H9 (cell line): ENCODE results near the gene TMEM98. TPM values are rescaled to one million over a fixed set of nuclear protein-coding genes. Genes with fewer than 3 reads are reported as not detected.

Experiments
- DNase-seq: peaks from one replicate; pipeline ENCODE4 v3.0.0-alpha.2; 2017
- H2AFZ ChIP-seq: one replicate; pipeline ENCODE4 v1.6.1; 2013; ENCODE audit warnings: mild to moderate bottlenecking, low read length, control low read depth, moderate library complexity
- H2AK5ac ChIP-seq: 2 replicates; pipeline ENCODE4 v1.6.1; 2013; ENCODE audit warnings: low read length, control low read depth, mixed read lengths; ENCODE audit not compliant: insufficient read length
- H2BK120ac ChIP-seq: one replicate; pipeline ENCODE4 v1.6.1; 2013; ENCODE audit warnings: low read depth, mild to moderate bottlenecking, low read length, control low read depth, inconsistent platforms; ENCODE audit not compliant: poor library complexity, severe bottlenecking
- H2BK12ac ChIP-seq: 2 replicates; pipeline ENCODE4 v1.6.1; 2013; ENCODE audit warnings: low read length, control low read depth, mixed read lengths, low read depth; ENCODE audit not compliant: insufficient read length
- H2BK15ac ChIP-seq: 2 replicates; pipeline ENCODE4 v1.6.1; 2013; ENCODE audit warnings: low read depth, low read length, control low read depth
- H2BK20ac ChIP-seq: one replicate; pipeline ENCODE4 v1.6.1; 2013; ENCODE audit warnings: low read depth, mild to moderate bottlenecking, low read length, control low read depth, inconsistent platforms; ENCODE audit not compliant: poor library complexity, severe bottlenecking
- H2BK5ac ChIP-seq: 2 replicates; pipeline ENCODE4 v1.6.1; 2013; ENCODE audit warnings: low read length, control low read depth, mixed read lengths; ENCODE audit not compliant: insufficient read length
- H3K14ac ChIP-seq: 2 replicates; pipeline ENCODE4 v1.6.1; 2013; ENCODE audit warnings: low read length, control low read depth; ENCODE audit not compliant: insufficient read depth
- H3K18ac ChIP-seq: 2 replicates; pipeline ENCODE4 v1.6.1; 2013; ENCODE audit warnings: low read depth, mild to moderate bottlenecking, mixed read lengths, low read length, control low read depth; ENCODE audit not compliant: insufficient read length
- H3K23ac ChIP-seq: 2 replicates; pipeline ENCODE4 v1.6.1; 2013; ENCODE audit warnings: low read length, control low read depth, mixed read lengths, low read depth; ENCODE audit not compliant: insufficient read length
- H3K23me2 ChIP-seq: 2 replicates; pipeline ENCODE4 v1.6.1; 2013; ENCODE audit warnings: low read depth, mild to moderate bottlenecking, mixed read lengths, low read length, control low read depth; ENCODE audit not compliant: insufficient read length, poor library complexity, severe bottlenecking
- H3K27ac ChIP-seq: 2 replicates; pipeline ENCODE4 v1.5.1; 2013; ENCODE audit warnings: low read length, control low read depth, mixed read lengths, low read depth; ENCODE audit not compliant: insufficient read length
- H3K27me3 ChIP-seq: 2 replicates; pipeline ENCODE4 v1.6.1; 2013; ENCODE audit warnings: low read length, control low read depth, inconsistent platforms; ENCODE audit not compliant: insufficient read depth
- H3K4ac ChIP-seq: 2 replicates; pipeline ENCODE4 v1.6.1; 2013; ENCODE audit warnings: low read depth, mild to moderate bottlenecking, control low read depth, inconsistent platforms, low read length, moderate library complexity
- H3K4me1 ChIP-seq: 2 replicates; pipeline ENCODE4 v1.6.1; 2013; ENCODE audit warnings: low read length, control low read depth, inconsistent platforms; ENCODE audit not compliant: insufficient read depth
- H3K4me2 ChIP-seq: 2 replicates; pipeline ENCODE4 v1.6.1; 2013; ENCODE audit warnings: low read length, control low read depth, mixed read lengths; ENCODE audit not compliant: insufficient read length, insufficient read depth
- H3K56ac ChIP-seq: 2 replicates; pipeline ENCODE4 v1.6.1; 2013; ENCODE audit warnings: low read depth, mild to moderate bottlenecking, mixed read lengths, low read length, control low read depth; ENCODE audit not compliant: insufficient read length
- H3K79me1 ChIP-seq: 2 replicates; pipeline ENCODE4 v1.6.1; 2013; ENCODE audit warnings: low read depth, mild to moderate bottlenecking, moderate library complexity, low read length, control low read depth, inconsistent platforms; ENCODE audit not compliant: insufficient read depth, poor library complexity, severe bottlenecking
- H3K79me2 ChIP-seq: 2 replicates; pipeline ENCODE4 v1.6.1; 2013; ENCODE audit warnings: low read length, control low read depth, inconsistent platforms; ENCODE audit not compliant: insufficient read depth
- H3K9ac ChIP-seq: 2 replicates; pipeline ENCODE4 v1.6.1; 2013; ENCODE audit warnings: low read length, control low read depth, mixed read lengths; ENCODE audit not compliant: insufficient read length; ENCODE audit errors: extremely low read depth
- H3K9me3 ChIP-seq: one replicate; pipeline ENCODE4 v1.6.1; 2013; ENCODE audit warnings: low read depth, low read length, inconsistent platforms; ENCODE audit not compliant: control insufficient read depth
- H3T11ph ChIP-seq: one replicate; pipeline ENCODE4 v1.6.1; 2013; ENCODE audit warnings: mild to moderate bottlenecking, low read length, control low read depth, inconsistent platforms
- H4K20me1 ChIP-seq: one replicate; pipeline ENCODE4 v1.6.1; 2013; ENCODE audit not compliant: control insufficient read depth, insufficient read length, insufficient read depth
- H4K5ac ChIP-seq: 2 replicates; pipeline ENCODE4 v1.6.1; 2013; ENCODE audit warnings: low read depth, mild to moderate bottlenecking, mixed read lengths, low read length, control low read depth; ENCODE audit not compliant: insufficient read length
- H4K8ac ChIP-seq: replicated peaks from 2 replicates; pipeline ENCODE4 v1.6.1; 2013; ENCODE audit warnings: low read length, control low read depth, mixed read lengths, low read depth; ENCODE audit not compliant: insufficient read length
- H4K91ac ChIP-seq: 2 replicates; pipeline ENCODE4 v1.6.1; 2013; ENCODE audit warnings: low read depth, mild to moderate bottlenecking, moderate library complexity, mixed read lengths, low read length, control low read depth; ENCODE audit not compliant: insufficient read length
- H3K27ac Mint-ChIP-seq, 3 experiments: 2 replicates in 2 of 3; 3 replicates in 1 of 3; pipeline ENCODE4 v1.8.0; 2020 to 2021; ENCODE audit warnings: mixed read lengths in 3 of 3, mild to moderate bottlenecking in 1 of 3, moderate library complexity in 1 of 3
- H3K27me3 Mint-ChIP-seq: 2 replicates; pipeline ENCODE4 v1.8.0; 2021; ENCODE audit warnings: low read depth, mild to moderate bottlenecking, moderate library complexity, mixed read lengths
- H3K36me3 Mint-ChIP-seq, 3 experiments: 2 replicates in 2 of 3; 3 replicates in 1 of 3; pipeline ENCODE4 v1.8.0; 2020 to 2021; ENCODE audit warnings: low read depth in 3 of 3, mixed read lengths in 3 of 3; ENCODE audit not compliant: insufficient read depth in 1 of 3
- H3K4me1 Mint-ChIP-seq, 2 experiments: 2 replicates each; pipeline ENCODE4 v1.8.0; 2020; ENCODE audit warnings: mixed read lengths in 2 of 2
- H3K4me3 Mint-ChIP-seq, 2 experiments: 2 replicates in 1 of 2; 3 replicates in 1 of 2; pipeline ENCODE4 v1.8.0; 2020 to 2021; ENCODE audit warnings: mild to moderate bottlenecking in 2 of 2, mixed read lengths in 2 of 2, moderate library complexity in 1 of 2
- H3K9me3 Mint-ChIP-seq, 2 experiments: 2 replicates in 1 of 2; 3 replicates in 1 of 2; pipeline ENCODE4 v1.8.0; 2020; ENCODE audit warnings: mild to moderate bottlenecking in 2 of 2, mixed read lengths in 2 of 2, moderate library complexity in 1 of 2
- WGBS: extraction: QIAGEN DNeasy Blood & Tissue Kit; methylation state at CpG from one replicate; pipeline ENCODE4 v1.1.7; 2013; ENCODE audit warnings: missing lambda C conversion rate, low lambda C conversion rate, mixed read lengths; ENCODE audit not compliant: insufficient read length; ENCODE audit errors: extremely low coverage; 5-methylcytosine and 5-hydroxymethylcytosine counted together
- total RNA-seq: library from RNA; stranded (reverse); gene quantifications from 2 replicates; pipeline ENCODE4 v1.2.1, GENCODE V29; 2021
- TF ChIP-seq, protein P1 (sequence below): fragments of 200-600 bp; sonication (generic); conservative IDR thresholded peaks from 3 replicates; pipeline ENCODE4 v1.8.0; 2021; ENCODE audit warnings: antibody characterized with exemption, mild to moderate bottlenecking

Gene TMEM98
- total RNA-seq, 1 experiment from 2014 or later, result 78.4 TPM

GRCh38 chr17:32896647-32897258, 31.2 kb upstream of the TMEM98 start:
- Histone ChIP-seq H2BK20ac (no peak overlapping the region), H3K56ac (no peak overlapping the region), H3K9ac (no peak overlapping the region), H4K5ac (no peak overlapping the region), H4K91ac (no peak overlapping the region), H3K27me3 (no peaks in the 10 kb centered on the region), H4K8ac (no peak overlapping the region), H2BK120ac (no peak overlapping the region), H3K18ac (no peak overlapping the region), H3K79me1 (no peaks in the 10 kb centered on the region), H3K9me3 (no peaks in the 10 kb centered on the region), H3K4ac (no peak overlapping the region), H3K14ac (no peak overlapping the region), H2BK15ac (no peak overlapping the region), H3K27ac (no peak overlapping the region), H3K23me2 (no peaks in the 10 kb centered on the region), H2AFZ (no peak overlapping the region), H3K4me1 (no peaks in the 10 kb centered on the region), H3K79me2 (no peaks in the 10 kb centered on the region), H3T11ph (no peak overlapping the region), H2BK12ac (no peak overlapping the region), H3K23ac (no peak overlapping the region), H2AK5ac (no peak overlapping the region), H3K4me2 (no peak overlapping the region), H2BK5ac (no peak overlapping the region), H4K20me1 (no peaks in the 10 kb centered on the region)
- peaks cover 6% of the 10 kb centered on the region for H3K27me3 Mint-ChIP-seq
- no peak for DNase-seq
- H3K27ac Mint-ChIP-seq, result peak overlapping the region in 1 of 3 experiments; percentile 69; a peak in 1 of 7 replicates
- peaks cover 0 to 4% (median 2%) of the 10 kb centered on the region in 3 experiments; a peak in 1 of 7 replicates for H3K36me3 Mint-ChIP-seq
- TF ChIP-seq, protein P1, sequence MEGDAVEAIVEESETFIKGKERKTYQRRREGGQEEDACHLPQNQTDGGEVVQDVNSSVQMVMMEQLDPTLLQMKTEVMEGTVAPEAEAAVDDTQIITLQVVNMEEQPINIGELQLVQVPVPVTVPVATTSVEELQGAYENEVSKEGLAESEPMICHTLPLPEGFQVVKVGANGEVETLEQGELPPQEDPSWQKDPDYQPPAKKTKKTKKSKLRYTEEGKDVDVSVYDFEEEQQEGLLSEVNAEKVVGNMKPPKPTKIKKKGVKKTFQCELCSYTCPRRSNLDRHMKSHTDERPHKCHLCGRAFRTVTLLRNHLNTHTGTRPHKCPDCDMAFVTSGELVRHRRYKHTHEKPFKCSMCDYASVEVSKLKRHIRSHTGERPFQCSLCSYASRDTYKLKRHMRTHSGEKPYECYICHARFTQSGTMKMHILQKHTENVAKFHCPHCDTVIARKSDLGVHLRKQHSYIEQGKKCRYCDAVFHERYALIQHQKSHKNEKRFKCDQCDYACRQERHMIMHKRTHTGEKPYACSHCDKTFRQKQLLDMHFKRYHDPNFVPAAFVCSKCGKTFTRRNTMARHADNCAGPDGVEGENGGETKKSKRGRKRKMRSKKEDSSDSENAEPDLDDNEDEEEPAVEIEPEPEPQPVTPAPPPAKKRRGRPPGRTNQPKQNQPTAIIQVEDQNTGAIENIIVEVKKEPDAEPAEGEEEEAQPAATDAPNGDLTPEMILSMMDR, result no peak
- H3K4me3 Mint-ChIP-seq, result no peak overlapping the region
- peaks cover 3 to 4% of the 10 kb centered on the region in 2 experiments; a peak in 3 of 5 replicates for H3K9me3 Mint-ChIP-seq
- no peaks in the 10 kb centered on the region for H3K4me1 Mint-ChIP-seq
- no CpG with 5 or more reads among the region's 2 CpGs for WGBS
